GM18502 (cell line): ENCODE results near the gene TRIM27.
"Not testable (repeated sequence)": the region's sequence is repeated elsewhere in the genome, so short reads cannot be mapped to it uniquely, and the experiment has no call there.

ENCODE experiments used
- ATAC-seq: cut with Tn5 transposase; IDR thresholded peaks from one replicate; pipeline ENCODE4 v1.9.1; 2021; ENCODE audit warnings: mild to moderate bottlenecking; ENCODE audit not compliant: unreplicated experiment, poor library complexity

TRIM27 gene

GRCh38 chr6:28867086-28867409, 56.7 kb downstream of the TRIM27 start:
- peak; percentile 11 for ATAC-seq

GRCh38 chr6:28866205-28867085, 57.3 kb downstream of the TRIM27 start:
- peak; percentile 56 for ATAC-seq

GRCh38 chr6:28865401-28866204, 58.2 kb downstream of the TRIM27 start:
- no peak for ATAC-seq

- ATAC-seq: peak; percentile 2
Measured at GRCh38 chr6:28864326-28864923, 59.4 kb downstream of the TRIM27 start.

GRCh38 chr6:28863604-28864325, 60.0 kb downstream of the TRIM27 start:
- peak; percentile 52 for ATAC-seq

- no peak for ATAC-seq
Measured at GRCh38 chr6:28862077-28862476, 61.7 kb downstream of the TRIM27 start.

- no peak for ATAC-seq
Measured at GRCh38 chr6:28861339-28861738, 62.4 kb downstream of the TRIM27 start.

- no peak for ATAC-seq
Measured at GRCh38 chr6:28860581-28860980, 63.2 kb downstream of the TRIM27 start.

- ATAC-seq: no peak
Measured at GRCh38 chr6:28858963-28859362, 64.8 kb downstream of the TRIM27 start.

GRCh38 chr6:28856620-28857005, 67.2 kb downstream of the TRIM27 start:
- no peak for ATAC-seq

- not testable (repeated sequence) for ATAC-seq
Measured at GRCh38 chr6:28854405-28854804, 69.4 kb downstream of the TRIM27 start.
